H1 (cell line): ENCODE data around the gene SHISAL1.

Experiments used
- ATF3 ChIP-seq: IDR thresholded peaks from 2 replicates; pipeline ENCODE4 v1.6.1; 2011; ENCODE audit warnings: low read depth, mild to moderate bottlenecking, low read length; ENCODE audit not compliant: insufficient read depth
- CHD2 ChIP-seq: IDR thresholded peaks from 2 replicates; pipeline ENCODE4 v1.6.1; 2012; ENCODE audit warnings: low read length, improper control_type of control experiment
- CREB1 ChIP-seq: IDR thresholded peaks from 2 replicates; pipeline ENCODE4 v1.6.1; 2012; ENCODE audit warnings: inconsistent platforms
- CTCF ChIP-seq, 3 experiments: IDR thresholded peaks; 1 replicate in 2 of 3; 2 replicates in 1 of 3; pipeline versions ENCODE4 v1.5.1 to v1.6.1; 2011; ENCODE audit warnings: low read length in 3 of 3, mild to moderate bottlenecking in 3 of 3, inconsistent platforms in 2 of 3, low read depth in 1 of 3, moderate library complexity in 1 of 3; ENCODE audit not compliant: insufficient read depth in 1 of 3; ENCODE audit errors: control extremely low read depth in 1 of 3
- EGR1 ChIP-seq: IDR thresholded peaks from 2 replicates; pipeline ENCODE4 v1.6.1; 2011; ENCODE audit warnings: low read depth, low read length, borderline replicate concordance
- EP300 ChIP-seq, 2 experiments: IDR thresholded peaks; 1 replicate in 1 of 2; 2 replicates in 1 of 2; pipeline ENCODE4 v1.6.1; 2011 to 2012; ENCODE audit warnings: low read depth in 2 of 2, low read length in 2 of 2, mild to moderate bottlenecking in 2 of 2, borderline replicate concordance in 1 of 2, inconsistent platforms in 1 of 2, moderate library complexity in 1 of 2
- GABPA ChIP-seq: IDR thresholded peaks from 2 replicates; pipeline ENCODE4 v1.6.1; 2011; ENCODE audit warnings: mild to moderate bottlenecking, low read length, moderate library complexity, borderline replicate concordance; ENCODE audit not compliant: insufficient read depth
- HDAC2 ChIP-seq, 2 experiments: fragments of 300-600 bp in 1 of 2; sonication (generic) in 1 of 2; IDR thresholded peaks; 2 replicates each; pipeline ENCODE4 v1.6.1; 2011 to 2012; ENCODE audit warnings: low read depth in 2 of 2, low read length in 2 of 2, mild to moderate bottlenecking in 2 of 2, moderate library complexity in 2 of 2, borderline replicate concordance in 1 of 2, inconsistent platforms in 1 of 2
- JUND ChIP-seq: IDR thresholded peaks from 2 replicates; pipeline ENCODE4 v1.6.1; 2011; ENCODE audit warnings: mild to moderate bottlenecking, improper control_type of control experiment, low read length
- MAFK ChIP-seq: IDR thresholded peaks from 2 replicates; pipeline ENCODE4 v1.6.1; 2012; ENCODE audit warnings: low read depth, mild to moderate bottlenecking, improper control_type of control experiment, low read length
- NRF1 ChIP-seq: IDR thresholded peaks from 2 replicates; pipeline ENCODE4 v1.6.1; 2011; ENCODE audit warnings: mild to moderate bottlenecking, low read depth, low read length, improper control_type of control experiment
- POLR2A ChIP-seq, 2 experiments: IDR thresholded peaks; 1 replicate in 1 of 2; 2 replicates in 1 of 2; pipeline ENCODE4 v1.6.1; 2011; ENCODE audit warnings: low read depth in 2 of 2, low read length in 2 of 2, mild to moderate bottlenecking in 2 of 2; ENCODE audit errors: control extremely low read depth in 1 of 2
- POLR2AphosphoS5 ChIP-seq: IDR thresholded peaks from 2 replicates; pipeline ENCODE4 v1.6.1; 2011; ENCODE audit warnings: low read depth, low read length
- RAD21 ChIP-seq, 2 experiments: IDR thresholded peaks in 1 of 2; conservative IDR thresholded peaks in 1 of 2; 2 replicates each; pipeline ENCODE4 v1.6.1; 2011; ENCODE audit warnings: low read depth in 2 of 2, low read length in 2 of 2, improper control_type of control experiment in 1 of 2, inconsistent platforms in 1 of 2, mild to moderate bottlenecking in 1 of 2, moderate library complexity in 1 of 2

- TF ChIP-seq CHD2, result no peak
- no peak for TF ChIP-seq NRF1
- no peak for TF ChIP-seq EGR1
- no peak for TF ChIP-seq EP300 (IDR thresholded peaks at IDR 0.05; ENCODE audit: borderline replicate concordance in 1 of 2, low read depth in 2 of 2, low read length in 2 of 2)
- TF ChIP-seq CREB1, result no peak
- no peak for TF ChIP-seq CTCF (IDR thresholded peaks at IDR 0.05; ENCODE audit: control extremely low read depth in 1 of 3, insufficient read depth in 1 of 3, low read depth in 1 of 3, low read length in 3 of 3)
- no peak for TF ChIP-seq GABPA
- no peak for TF ChIP-seq HDAC2 (IDR thresholded peaks at IDR 0.05; ENCODE audit: borderline replicate concordance in 1 of 2, low read depth in 2 of 2, low read length in 2 of 2)
- TF ChIP-seq RAD21 (IDR thresholded peaks at IDR 0.05 in 1 of 2, conservative IDR thresholded peaks at IDR 0.05 in 1 of 2; ENCODE audit: low read depth in 2 of 2, low read length in 2 of 2), result no peak; a peak in 1 of 4 replicates
- no peak for TF ChIP-seq JUND
- no peak for TF ChIP-seq POLR2A (IDR thresholded peaks at IDR 0.05; ENCODE audit: control extremely low read depth in 1 of 2, low read depth in 2 of 2, low read length in 2 of 2)
- TF ChIP-seq POLR2AphosphoS5, result no peak
- TF ChIP-seq MAFK, result no peak
- TF ChIP-seq ATF3, result no peak
These were observed 69.6 kb downstream of the SHISAL1 start for GRCh38 chr22:44242946-44243724.
